GM18502 (cell line): ENCODE data around the gene ABLIM1.
A peak's percentile ranks its signal among the peaks of the same experiment; 100 is the strongest.
"Not testable (repeated sequence)": the region's sequence is repeated elsewhere in the genome, so short reads cannot be mapped to it uniquely, and the experiment has no call there.

Source experiments
- ATAC-seq: cut with Tn5 transposase; IDR thresholded peaks from one replicate; pipeline ENCODE4 v1.9.1; 2021; ENCODE audit warnings: mild to moderate bottlenecking; ENCODE audit not compliant: unreplicated experiment, poor library complexity

ABLIM1 gene

GRCh38 chr10:114658175-114658574 is at the start of gene ABLIM1:
Gene ABLIM1 (minus strand): TSS chr10:114658275. CDS start chr10:114658200, 75 bp downstream.
- ATAC-seq, result no peak

- no peak for ATAC-seq
Measured at GRCh38 chr10:114706458-114707055, 48.5 kb upstream of the ABLIM1 start.

- no peak for ATAC-seq
Measured at GRCh38 chr10:114704679-114705078, 46.6 kb upstream of the ABLIM1 start.

GRCh38 chr10:114703377-114704107 is 45.5 kb upstream of the ABLIM1 start:
- no peak for ATAC-seq

- ATAC-seq, result no peak
Measured at GRCh38 chr10:114698271-114699061, 40.4 kb upstream of the ABLIM1 start.

- no peak for ATAC-seq
Measured at GRCh38 chr10:114697061-114697598, 39.1 kb upstream of the ABLIM1 start.

- ATAC-seq, result not testable (repeated sequence)
Measured at GRCh38 chr10:114696301-114696700, 38.2 kb upstream of the ABLIM1 start.

- peak; percentile 65 for ATAC-seq
Measured at GRCh38 chr10:114694752-114695151, 36.7 kb upstream of the ABLIM1 start.

GRCh38 chr10:114694062-114694461 is 36.0 kb upstream of the ABLIM1 start:
- ATAC-seq, result no peak

- ATAC-seq, result no peak
Measured at GRCh38 chr10:114691442-114691941, 33.4 kb upstream of the ABLIM1 start.

GRCh38 chr10:114688786-114689185 is 30.7 kb upstream of the ABLIM1 start:
- no peak for ATAC-seq

- ATAC-seq, result no peak
Measured at GRCh38 chr10:114687459-114687858, 29.4 kb upstream of the ABLIM1 start.

- no peak for ATAC-seq
Measured at GRCh38 chr10:114686013-114686412, 27.9 kb upstream of the ABLIM1 start.

GRCh38 chr10:114685456-114685855 is 27.4 kb upstream of the ABLIM1 start:
- ATAC-seq, result no peak

GRCh38 chr10:114684822-114685209 is 26.7 kb upstream of the ABLIM1 start:
- no peak for ATAC-seq

GRCh38 chr10:114684084-114684821 is 26.2 kb upstream of the ABLIM1 start:
- ATAC-seq, result no peak

GRCh38 chr10:114683593-114683992 is 25.5 kb upstream of the ABLIM1 start:
- ATAC-seq, result no peak

- no peak for ATAC-seq
Measured at GRCh38 chr10:114683162-114683561, 25.1 kb upstream of the ABLIM1 start.

- no peak for ATAC-seq
Measured at GRCh38 chr10:114682532-114682931, 24.5 kb upstream of the ABLIM1 start.

- ATAC-seq, result no peak
Measured at GRCh38 chr10:114682121-114682520, 24.0 kb upstream of the ABLIM1 start.
